Activated CD4-positive, CD25-positive, alpha-beta regulatory T cell treated with anti-CD3 and anti-CD28 coated beads, Interleukin-2, amount 50 U/mL, for 16 hours (primary cell): Measurements from ENCODE around the gene GMIP.
"Not testable (repeated sequence)": the region's sequence is repeated elsewhere in the genome, so short reads cannot be mapped to it uniquely, and the experiment has no call there.

Source experiments
- DNase-seq: peaks from one replicate; pipeline ENCODE4 v3.0.0-alpha.2; 2020; ENCODE audit warnings: low read depth, low spot score

GMIP gene, protein sequence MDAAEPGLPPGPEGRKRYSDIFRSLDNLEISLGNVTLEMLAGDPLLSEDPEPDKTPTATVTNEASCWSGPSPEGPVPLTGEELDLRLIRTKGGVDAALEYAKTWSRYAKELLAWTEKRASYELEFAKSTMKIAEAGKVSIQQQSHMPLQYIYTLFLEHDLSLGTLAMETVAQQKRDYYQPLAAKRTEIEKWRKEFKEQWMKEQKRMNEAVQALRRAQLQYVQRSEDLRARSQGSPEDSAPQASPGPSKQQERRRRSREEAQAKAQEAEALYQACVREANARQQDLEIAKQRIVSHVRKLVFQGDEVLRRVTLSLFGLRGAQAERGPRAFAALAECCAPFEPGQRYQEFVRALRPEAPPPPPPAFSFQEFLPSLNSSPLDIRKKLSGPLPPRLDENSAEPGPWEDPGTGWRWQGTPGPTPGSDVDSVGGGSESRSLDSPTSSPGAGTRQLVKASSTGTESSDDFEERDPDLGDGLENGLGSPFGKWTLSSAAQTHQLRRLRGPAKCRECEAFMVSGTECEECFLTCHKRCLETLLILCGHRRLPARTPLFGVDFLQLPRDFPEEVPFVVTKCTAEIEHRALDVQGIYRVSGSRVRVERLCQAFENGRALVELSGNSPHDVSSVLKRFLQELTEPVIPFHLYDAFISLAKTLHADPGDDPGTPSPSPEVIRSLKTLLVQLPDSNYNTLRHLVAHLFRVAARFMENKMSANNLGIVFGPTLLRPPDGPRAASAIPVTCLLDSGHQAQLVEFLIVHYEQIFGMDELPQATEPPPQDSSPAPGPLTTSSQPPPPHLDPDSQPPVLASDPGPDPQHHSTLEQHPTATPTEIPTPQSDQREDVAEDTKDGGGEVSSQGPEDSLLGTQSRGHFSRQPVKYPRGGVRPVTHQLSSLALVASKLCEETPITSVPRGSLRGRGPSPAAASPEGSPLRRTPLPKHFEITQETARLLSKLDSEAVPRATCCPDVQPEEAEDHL

DNA sequence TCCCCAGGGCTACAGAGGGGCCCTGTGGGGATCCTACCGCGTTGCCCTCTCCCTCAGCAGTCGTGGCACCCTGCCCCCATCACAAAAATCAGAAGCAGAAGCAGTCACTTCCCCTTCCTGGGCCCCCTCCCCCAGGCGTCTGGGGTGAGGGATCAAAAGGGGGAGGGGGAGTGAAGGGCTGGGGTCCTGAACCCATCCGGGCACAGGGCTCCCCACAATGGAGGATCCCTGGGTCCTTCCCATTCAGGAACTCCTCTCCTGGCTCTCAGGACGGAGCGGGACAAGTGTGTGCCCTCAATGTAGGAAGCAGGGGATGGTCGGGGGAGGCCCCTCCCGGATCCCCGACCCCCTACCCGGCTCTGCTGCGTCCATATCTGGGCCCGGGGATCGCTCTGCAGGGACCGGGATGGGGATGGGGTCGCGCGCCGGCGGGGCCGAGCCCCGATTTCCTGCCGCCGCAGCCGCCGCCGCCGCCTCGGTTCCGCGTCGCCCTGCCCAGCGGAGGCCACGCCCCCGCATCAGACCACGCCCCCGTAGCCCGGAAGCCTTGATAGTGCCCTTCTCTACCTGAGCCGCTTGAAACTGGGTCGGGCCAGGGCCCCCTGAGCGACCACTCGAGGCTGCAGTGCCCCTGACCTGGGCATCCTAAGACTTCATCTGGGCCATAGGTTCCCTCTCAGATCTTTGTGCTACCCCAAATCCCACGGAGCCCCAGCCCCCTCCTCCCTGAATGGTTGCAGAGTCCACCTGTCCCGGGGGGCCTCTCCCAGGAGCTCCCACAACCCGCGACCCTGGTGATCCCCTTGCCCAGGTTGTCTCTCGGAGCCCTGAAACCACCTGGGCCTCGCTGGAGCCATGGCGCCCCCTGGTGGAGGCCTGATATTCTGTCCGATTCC, at the start of gene GMIP:
GMIP (minus strand) TSS at position 500 of the 896 bp plus-strand sequence; CDS start at position 372, 128 bp downstream.
- peak; percentile 69 for DNase-seq

DNA sequence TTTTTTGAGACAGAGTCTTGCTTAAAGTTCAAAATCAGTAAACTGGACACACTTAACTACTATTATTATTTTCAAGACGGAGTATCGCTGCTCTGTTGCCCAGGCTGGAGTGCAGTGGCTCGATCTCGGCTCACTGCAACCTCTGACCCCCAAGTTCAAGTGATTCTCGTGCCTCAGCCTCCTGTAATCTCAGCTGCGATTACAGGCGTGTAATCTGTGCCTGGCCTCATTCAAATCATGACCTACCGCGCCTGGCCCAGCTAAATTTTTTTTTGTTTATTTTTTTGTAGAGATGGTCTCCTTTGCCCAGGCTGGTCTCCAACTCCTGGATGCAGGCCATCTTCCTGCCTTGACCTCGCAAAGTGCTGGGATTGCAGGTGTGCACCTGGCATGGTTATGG, 48.2 kb upstream of the GMIP start:
- no peak for DNase-seq

DNA sequence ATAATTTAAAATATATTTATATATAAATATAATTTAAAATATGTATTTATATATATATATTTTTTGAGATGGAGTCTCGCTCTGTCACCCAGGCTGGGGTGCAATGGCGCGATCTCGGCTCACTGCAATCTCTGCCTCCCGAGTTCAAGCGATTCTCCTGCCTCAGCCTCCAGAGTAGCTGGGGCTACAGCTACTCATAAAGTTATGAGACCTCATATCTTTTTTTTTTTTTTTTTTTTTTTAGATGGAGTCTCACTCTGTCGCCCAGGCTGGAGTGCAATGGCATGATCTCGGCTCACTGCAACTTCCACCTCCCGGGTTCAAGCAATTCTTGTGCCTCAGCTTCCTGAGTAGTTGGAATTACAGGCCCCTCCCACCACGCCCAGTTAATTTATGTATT, 45.6 kb upstream of the GMIP start:
- not testable (repeated sequence) for DNase-seq

DNA sequence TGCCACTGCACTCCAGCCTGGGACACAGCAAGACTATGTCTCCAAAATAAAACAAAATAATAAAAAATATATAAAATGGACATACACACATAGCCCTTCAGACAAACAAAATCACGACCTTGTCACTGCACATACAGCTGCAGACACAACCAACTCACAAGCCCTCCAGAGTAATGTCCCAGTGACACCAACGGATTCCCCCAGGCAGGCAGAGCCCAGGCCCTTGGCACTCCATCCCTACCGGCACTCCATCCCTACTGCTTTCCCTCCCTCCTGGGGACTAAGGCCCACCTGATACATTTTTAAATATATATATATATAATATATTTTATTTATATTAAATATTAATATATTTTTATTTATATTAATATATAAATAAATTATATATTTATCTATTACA, 43.6 kb upstream of the GMIP start:
- no peak for DNase-seq

DNA sequence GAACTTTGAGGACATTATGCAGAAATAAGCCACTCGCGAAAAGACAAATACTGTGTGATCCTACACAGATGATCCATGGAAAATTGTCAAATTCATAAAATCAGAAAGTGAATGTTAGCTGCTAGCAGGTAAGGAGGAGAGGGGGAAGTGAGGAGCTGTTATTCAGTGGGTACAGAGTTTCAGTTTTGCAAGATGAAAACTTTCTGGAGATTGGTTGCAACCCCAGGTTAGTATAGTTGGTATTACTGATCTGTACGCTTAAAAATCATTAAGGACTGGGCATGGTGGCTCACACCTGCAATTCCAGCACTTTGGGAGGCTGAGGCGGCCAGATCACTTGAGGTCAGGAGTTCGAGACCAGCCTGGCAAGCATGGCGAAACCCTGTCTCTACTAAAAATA, 43.1 kb upstream of the GMIP start:
- no peak for DNase-seq

DNA sequence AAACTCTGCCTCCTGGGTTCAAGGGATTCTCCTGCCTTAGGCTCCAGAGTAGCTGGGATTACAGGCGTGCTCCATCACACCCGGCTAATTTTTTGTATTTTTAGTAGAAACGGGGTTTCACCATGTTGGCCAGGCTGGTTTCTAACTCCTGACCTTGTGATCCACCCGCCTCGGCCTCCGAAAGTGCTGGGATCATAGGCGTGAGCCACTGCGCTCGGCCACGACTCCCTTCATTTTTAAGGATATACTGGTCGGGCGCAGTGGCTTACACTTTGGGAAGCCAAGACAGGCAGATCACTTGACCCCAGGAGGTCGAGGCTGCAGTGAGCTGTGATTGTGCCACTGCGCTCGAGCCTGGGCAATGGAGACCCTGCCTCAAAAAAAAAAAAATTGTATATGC, 42.7 kb upstream of the GMIP start:
- not testable (repeated sequence) for DNase-seq

DNA sequence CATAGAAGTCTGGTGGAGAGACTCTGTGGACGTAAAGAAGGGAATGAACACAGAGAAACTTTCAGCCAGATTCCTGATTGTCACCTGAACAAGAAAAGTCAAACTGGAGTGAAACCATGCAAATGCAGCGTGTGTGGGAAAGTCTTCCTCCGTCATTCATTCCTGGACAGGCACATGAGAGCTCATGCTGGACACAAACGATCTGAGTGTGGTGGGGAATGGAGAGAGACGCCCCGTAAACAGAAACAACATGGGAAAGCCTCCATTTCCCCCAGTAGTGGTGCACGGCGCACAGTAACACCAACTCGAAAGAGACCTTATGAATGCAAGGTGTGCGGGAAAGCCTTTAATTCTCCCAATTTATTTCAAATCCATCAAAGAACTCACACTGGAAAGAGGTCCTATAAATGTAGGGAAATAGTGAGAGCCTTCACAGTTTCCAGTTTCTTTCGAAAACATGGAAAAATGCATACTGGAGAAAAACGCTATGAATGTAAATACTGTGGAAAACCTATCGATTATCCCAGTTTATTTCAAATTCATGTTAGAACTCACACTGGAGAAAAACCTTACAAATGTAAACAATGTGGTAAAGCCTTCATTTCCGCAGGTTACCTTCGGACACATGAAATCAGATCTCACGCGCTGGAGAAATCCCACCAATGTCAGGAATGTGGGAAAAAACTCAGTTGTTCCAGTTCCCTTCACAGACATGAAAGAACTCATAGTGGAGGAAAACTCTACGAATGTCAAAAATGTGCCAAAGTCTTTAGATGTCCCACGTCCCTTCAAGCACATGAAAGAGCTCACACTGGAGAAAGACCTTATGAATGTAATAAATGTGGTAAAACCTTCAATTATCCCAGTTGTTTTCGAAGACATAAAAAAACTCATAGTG, 36.0 kb upstream of the GMIP start:
- DNase-seq, result no peak

DNA sequence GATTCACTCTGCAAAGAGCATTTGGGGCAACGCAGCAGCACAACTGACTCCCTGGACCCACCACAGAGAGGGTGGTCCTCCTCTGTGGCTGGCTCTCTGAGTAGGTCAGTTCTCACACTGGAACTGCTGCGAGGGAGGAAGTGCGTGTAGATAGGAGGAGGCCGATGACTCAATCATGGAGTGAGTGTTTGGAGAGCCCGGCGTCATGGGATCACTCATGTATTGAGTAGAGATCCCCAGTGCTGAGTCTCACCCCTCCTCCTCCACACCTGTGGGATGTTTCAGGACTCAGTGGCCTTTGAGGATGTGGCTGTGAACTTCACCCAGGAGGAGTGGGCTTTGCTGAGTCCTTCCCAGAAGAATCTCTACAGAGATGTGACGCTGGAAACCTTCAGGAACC, 34.1 kb upstream of the GMIP start:
- no peak for DNase-seq

DNA sequence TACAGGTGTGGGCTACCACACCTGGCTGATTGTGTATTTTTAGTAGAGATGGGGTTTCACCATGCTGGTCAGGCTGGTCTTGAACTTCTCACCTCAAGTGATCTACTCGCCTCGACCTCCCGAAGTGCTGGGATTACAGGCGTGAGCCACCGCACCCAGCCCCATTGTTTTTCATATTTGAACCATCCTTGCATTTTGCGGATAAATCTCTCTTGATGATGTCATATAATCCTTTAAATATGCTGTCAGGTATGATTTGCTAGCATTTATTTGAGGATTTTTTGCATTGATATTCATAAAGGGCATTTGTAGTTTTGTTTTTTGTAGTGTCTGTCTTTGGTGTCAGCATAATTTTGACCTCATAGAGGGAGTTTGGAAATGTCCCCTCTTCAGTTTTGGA, 30.9 kb upstream of the GMIP start:
- no peak for DNase-seq

DNA sequence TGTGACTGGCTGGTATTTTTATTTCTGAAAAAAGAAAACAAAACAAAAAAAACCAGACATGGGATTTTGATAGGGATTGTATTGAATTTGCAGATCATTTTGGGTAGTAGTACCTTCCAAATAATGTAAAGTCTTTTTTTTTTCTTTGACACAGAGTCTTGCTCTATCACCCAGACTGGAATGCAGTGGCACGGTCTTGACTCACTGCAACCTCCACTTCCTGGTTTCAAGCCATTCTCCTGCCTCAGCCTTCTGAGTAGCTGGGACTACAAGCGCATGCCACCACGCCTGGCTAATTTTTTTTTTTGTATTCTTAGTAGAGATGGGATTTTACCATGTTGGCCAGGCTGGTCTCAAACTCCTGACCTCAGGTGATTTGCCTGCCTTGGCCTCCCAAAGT, 29.4 kb upstream of the GMIP start:
- no peak for DNase-seq

DNA sequence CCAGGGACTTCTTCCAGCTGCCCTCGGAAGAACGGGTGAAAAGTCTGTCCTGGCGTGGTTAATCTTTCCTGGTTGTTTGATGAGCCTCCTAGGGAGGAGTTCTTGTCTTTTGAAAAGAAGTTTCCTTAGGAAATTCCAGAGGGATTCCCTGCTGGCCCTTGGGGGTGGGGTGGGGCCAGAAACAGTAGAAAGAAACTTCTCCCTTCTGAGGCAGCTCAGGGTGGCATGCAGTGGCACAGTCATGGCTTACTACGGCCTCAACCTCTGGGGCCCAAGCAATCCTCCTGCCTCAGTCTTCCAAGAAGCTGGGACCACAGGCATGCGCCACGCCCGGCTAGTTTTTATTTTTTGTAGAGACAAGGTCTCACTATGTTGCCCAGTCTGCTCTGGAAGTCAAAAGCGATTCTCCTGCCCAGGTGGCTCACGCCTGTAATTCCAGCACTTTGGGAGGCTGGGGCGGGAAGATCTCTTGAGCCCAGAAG, 26.7 kb upstream of the GMIP start:
- no peak for DNase-seq

DNA sequence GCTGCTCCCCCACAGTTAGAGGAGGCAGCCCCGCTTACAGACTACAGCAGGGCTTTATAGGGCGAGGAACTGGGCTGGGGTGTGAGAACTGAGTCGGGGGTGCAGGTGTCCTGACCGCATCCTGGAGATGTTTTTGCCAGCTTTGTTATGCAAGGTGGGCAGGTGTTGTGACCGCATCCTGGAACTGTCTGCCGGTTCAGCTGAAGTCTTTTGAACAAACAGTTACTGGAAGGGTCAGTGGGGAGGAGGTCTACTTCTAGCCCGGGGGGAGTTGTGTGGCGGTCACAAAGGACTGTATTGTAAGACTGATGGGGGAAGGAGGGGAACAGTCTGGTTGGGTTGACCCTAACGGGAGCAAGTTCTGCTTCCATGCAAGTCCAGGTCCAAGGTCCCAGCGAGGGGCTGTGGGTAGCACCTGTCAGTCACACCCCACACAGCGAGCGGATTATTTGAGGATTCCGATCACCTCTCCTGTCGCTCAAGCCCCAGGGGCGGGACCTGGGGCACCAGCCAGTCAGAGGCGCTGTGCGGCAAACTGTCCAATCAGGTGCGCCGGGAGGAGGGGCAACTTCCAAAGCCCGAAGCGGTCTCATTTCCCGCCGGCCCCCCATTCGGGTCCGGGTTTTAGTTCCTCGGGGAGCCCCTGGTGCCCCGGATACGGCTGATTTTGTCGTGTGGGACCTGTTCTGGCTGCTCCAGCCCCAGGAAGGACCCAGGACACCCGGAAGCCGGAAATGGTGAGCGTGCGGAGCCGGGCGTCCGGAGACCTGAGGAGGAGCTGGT, 25.0 kb upstream of the GMIP start, which contains the start of gene ZNF101:
ZNF101 (plus strand) TSS at position 610 of the 783 bp plus-strand sequence; CDS start at position 735, 125 bp downstream.
- DNase-seq, result peak; percentile 88

DNA sequence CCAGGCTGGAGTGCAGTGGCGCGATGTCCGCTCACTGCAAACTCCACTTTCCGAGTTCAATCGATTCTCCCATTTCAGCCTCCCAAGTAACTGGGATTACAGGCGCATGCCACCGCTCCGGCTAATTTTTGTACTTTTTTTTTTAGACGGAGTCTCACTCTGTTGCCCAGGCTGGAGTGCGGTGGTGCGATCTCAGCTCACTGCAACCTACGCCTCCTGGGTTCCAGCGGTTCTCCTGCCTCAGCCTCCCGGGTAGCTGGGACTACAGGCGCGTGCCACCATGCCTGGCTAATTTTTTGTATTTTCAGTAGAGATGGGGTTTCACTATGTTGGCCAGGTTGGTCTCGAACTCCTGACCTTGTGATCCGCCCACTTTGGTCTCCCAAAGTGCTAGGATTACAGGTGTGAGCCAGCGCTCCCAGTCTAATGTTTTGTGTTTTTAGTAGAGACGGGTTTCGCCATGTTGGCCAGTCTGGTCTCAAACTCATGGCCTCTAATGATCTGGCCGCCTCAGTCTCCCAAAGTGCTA, 22.0 kb upstream of the GMIP start:
- DNase-seq, result not testable (repeated sequence)

DNA sequence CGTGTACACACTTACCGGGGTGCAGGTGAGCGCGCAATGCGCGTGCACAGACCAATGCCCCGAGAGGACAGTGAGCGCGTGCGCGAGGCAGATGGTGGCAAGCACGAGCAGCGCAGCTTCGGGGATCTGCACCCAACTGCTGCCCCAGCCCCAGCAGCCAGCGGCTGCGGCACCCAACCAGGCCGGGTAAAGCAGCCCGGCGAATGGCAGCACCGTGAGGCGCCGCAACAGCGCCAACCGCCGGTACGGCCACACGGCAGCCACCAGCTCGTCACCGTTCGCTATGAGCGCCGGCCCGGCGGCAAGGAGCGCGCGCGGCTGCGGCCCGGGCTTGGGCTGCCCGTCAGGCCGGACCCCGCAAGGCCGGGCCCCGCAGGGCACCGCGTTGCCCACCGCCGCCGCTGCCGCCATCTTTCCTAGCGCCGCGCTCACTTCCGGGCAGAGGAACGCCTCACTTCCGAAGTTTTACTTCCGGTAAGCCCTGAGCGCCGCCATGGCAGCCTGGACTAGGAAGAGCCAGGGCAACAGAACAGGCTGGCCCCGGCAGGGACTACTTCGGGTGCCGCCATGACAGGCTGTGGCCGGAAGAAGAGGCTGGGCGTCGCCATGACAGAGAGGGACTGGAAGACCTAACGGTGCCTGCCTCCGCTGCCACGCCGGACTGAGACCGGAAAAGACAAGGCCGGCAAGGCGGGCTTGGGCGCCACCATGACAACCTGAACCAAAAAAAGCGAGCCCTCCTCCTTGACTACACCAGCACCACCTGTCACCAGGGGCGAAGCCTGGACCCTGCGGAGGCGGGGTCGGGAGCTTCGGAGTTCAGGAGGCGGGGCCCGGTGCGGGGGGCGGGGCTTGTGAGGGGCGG, 20.0 kb upstream of the GMIP start, which contains the start of gene ATP13A1:
ATP13A1 (minus strand) TSS at position 421 of the 865 bp plus-strand sequence; CDS start at position 411, 10 bp downstream.
- peak; percentile 90 for DNase-seq

DNA sequence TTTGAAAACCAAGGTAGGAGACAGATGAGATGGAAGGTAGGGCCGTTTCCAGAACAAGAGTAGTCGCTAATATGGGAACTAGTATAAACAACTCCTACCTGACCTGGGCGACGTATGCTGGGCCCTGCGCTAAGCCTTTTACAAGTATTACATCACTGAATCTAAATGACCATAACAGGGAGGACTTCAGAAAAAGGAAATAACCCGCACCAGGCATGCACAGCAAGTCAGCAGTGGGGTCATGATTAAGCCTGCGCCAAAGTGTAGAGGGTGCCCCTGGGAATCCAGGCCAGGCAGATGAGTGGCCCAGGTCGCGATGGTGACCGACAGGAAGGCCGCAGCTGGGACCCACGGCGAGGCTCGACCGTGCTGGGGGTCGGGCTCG, 19.4 kb upstream of the GMIP start:
- DNase-seq, result no peak

DNA sequence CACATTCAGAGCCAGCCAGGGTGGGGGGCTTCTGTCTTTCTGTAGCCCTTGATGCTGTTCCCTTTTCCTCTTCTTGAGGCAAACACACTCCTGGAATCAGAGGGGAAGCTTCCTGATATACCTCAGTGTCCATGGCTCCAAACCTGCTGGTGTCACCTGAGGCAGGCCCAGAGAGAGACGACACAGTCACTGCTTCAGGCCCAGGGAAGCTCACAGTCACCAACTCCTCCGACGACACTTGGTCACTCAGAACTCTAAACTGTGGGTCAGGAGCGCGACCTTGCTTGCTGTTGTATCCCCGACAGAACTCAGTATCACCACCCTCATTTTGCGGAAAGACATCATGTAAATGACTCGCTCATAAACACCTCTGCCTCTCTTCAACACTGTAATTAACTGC, 18.9 kb upstream of the GMIP start:
- no peak for DNase-seq

DNA sequence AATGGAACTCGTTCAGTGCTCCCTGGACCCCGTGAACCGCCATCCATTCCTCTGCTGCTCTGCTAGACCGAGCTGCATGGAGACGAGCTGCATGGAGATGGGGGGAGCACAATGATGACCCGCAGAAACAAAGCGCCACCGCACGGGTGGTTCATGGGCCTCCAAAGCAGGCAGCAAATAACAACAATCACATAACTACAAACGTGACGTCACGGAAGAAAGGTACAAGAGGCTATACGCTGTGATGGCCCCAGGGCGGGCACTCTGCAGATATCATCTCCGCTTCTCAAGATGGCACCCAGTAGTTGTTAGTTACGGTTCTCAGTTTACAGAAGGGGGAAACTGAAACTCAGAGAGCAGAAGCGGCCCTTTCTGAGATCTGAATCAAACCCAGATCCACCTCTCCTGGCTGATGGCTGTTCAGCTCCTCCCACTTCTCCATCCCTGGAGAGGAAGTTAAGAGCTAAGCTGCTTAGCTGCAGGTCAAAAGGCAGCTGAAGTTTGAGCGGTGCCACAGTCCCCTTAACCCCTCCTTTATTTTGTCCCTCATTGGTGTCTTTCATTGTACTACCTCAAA, 18.3 kb upstream of the GMIP start:
- DNase-seq, result no peak
